DMS153 (cell line): Measurements from ENCODE around the gene VEGFB.

ENCODE experiments used
- DNase-seq: peaks from one replicate; lab custom pipeline; 2025; lab: John Stamatoyannopoulos, UW

VEGFB gene

DNA sequence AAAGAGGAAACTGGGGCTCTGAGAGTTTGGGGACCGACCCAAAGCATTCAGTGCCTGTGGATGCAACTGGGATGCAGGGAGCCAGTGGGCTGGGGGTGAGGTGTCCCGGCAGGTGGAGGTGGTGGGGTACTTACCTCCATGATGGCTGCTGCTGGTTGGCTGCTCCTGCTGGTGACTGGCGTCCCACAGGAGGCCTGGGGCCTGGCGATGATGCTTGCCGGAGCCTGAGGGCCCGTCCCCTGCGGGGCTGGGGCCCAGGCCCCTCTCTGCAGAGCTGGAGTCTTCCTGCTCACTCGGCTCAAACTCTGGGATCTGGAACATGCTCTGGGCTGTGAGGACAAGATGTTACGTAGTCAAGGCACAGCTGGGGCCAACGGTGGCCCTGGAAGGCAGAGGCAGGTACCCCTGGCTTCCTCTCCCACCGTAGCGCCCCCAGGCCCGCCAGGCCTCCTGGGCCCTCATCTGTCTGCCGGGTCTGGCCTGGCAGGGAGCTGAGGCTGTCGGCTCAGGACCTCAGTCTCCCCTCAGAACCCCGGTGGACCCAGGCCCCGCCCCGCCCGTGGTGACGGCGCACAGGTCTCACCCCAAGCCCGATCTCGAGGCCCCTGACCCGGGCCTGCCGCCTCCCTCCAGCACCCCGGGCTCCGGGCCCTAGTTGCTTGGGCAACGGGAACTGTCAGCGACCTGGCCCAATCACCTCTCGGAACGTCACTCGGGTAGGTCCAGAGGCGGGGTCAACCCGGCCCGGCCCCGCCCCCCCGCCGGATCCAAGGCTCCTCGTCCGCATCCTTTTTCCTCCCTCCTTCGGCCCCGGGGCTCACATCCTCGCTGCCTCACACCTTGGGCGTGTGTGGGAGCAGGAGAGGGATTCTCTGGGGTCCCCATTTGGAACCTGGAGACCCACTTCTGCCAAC, 49.9 kb downstream of the VEGFB start, which contains the start of gene BAD:
Gene BAD, minus strand, starts transcription at position 618 of the 914 bp plus-strand sequence. Its CDS starts 297 bp downstream, at position 321.
- DNase-seq = peak; percentile 82

DNA sequence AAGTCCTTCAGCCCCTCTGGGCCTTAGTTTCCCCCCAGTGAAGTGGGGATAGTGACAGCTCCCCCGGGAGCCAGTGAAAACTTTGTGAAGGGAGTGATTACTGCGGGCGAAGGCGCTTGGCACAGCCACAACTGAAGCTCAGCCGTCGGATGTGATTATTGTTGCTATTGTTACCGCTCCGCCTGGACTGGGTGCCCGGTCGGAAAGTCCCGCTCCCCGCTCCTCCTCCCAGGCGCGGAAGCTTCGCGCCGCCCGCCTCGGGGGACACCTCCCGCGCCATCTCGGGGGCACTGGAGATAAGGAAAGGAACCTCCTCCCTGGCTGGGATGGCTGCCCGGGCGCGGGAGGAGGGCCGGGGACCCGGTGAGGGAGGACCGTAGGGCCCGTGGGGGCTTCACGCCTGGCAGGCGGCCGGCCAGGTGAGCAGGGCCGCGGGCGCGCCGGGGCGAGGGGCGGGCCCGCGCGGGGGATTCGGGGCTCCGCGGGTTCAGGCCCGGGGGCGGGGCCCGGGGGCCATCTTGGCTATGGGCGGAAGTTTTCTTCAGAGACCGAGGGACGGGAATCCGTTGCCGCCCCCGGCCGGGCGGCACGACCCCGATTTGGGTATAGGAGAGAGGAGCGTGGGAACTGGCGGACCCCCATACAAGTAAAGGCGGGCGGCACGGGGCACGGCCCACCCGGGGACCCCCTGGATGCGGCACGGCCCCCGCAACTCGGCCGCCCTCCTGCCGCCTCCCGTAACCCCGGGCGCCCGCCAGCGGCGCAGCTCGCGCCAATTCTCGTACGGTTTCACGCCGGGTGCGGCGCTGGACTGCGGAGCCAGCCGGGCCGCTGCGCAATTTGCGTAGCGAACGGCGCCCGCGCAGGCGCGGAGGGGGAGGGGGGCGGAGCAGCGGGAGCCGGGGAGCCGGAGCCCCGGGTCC, 50.8 kb downstream of the VEGFB start, which contains the start of gene GPR137:
Gene GPR137, plus strand, starts transcription at position 887 of the 923 bp plus-strand sequence. CDS start 677 bp downstream, outside the sequence.
- peak; percentile 26 for DNase-seq

DNA sequence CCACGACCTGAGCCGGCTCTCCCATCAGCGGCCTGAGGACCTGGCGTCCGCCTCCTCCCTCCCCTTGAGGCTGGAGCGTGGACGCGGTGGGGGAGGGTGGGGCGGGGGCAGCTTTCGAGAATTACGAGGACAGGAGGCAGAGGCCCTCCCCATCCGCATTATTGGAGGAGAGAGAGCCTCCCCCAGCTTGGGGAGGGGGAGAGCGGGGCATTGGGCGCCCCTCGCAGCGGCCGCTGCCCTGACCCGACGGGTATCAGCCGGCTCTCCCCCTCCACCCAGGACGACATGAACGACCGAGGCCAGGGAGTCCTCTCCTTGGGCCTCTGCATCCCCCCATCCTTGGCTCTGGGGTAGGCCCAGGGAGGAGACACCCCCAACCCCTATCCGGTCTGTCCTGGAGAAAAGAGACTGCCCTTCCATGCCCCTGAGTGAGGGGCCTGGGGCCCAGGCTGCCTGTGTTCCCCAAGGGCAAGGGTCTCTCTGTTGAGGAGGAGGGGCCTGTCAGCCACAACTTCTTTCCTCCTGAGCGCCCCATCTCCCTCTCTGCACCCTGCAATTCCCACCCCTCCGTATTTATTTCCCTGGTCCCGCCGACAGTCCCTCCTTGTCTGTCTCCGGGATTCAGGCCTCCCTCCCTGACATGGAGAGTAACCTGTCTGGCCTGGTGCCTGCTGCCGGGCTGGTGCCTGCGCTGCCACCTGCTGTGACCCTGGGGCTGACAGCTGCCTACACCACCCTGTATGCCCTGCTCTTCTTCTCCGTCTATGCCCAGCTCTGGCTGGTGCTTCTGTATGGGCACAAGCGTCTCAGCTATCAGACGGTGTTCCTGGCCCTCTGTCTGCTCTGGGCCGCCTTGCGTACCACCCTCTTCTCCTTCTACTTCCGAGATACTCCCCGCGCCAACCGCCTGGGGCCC, 51.8 kb downstream of the VEGFB start:
- peak; percentile 13 for DNase-seq

DNA sequence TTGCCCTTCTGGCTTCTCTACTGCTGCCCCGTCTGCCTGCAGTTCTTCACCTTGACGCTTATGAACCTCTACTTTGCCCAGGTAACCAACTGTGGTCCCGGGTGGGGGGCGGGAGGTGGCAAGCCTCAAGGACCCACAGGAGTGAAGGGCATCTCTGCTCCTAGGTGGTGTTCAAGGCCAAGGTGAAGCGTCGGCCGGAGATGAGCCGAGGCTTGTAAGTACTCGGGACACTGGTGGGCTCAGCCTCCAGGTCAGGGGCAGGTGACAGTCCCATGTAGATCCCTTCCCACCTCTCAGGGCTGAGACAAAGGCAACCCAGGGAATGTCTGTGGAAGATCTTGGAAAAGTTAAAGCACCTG, 52.4 kb downstream of the VEGFB start:
- DNase-seq = no peak

DNA sequence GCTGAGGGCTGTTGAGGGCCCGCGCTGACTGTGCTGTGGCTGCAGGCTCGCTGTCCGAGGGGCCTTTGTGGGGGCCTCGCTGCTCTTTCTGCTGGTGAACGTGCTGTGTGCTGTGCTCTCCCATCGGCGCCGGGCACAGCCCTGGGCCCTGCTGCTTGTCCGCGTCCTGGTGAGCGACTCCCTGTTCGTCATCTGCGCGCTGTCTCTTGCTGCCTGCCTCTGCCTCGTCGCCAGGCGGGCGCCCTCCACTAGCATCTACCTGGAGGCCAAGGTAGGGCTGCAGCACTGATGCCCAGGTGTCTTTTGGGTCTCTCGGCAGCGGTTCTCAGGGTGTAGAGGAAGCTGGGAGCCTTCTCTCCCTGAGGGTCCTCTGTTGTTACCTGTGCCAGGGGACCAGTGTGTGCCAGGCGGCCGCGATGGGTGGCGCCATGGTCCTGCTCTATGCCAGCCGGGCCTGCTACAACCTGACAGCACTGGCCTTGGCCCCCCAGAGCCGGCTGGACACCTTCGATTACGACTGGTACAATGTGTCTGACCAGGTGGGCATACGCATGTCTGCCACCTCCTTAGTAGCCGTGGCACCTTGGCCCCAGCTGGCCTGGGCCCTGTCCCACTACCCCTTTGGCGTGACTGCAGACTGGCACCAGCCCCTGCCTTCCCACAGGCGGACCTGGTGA, 53.4 kb downstream of the VEGFB start:
- no peak for DNase-seq

DNA sequence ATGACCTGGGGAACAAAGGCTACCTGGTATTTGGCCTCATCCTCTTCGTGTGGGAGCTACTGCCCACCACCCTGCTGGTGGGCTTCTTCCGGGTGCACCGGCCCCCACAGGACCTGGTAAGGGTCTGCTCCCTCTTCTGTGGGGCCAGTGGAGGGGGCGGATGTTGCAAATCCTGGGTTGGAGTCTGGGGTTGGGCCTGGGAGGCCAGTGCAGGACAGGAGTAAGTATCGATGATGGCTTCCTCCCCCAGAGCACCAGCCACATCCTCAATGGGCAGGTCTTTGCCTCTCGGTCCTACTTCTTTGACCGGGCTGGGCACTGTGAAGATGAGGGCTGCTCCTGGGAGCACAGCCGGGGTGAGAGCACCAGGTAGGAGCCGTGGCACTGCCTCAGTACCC, 54.0 kb downstream of the VEGFB start:
- no peak for DNase-seq
